B cell (primary cell): Measurements from ENCODE around the gene RHOT2. TPM values are rescaled to one million over a fixed set of nuclear protein-coding genes. Genes with fewer than 3 reads are reported as not detected.

Experiments used
- ATAC-seq: fragments of 200-7000 bp; cut with Tn5 transposase; one replicate; pipeline ENCODE4 v1.10.0; 2021; ENCODE audit warnings: low read depth, mild to moderate bottlenecking, moderate number of reproducible peaks, moderate library complexity
- CTCF ChIA-PET: fragments of 350-600 bp; sonication (Branson Sonifier 250); formaldehyde crosslinking; loops from one replicate; lab custom pipeline; 2021; ENCODE audit warnings: antibody characterized with exemption, inconsistent platforms; lab: Charles Lee
- POLR2A ChIA-PET: fragments of 350-600 bp; sonication (Branson Sonifier 250); formaldehyde crosslinking; loops from one replicate; lab custom pipeline; 2021; ENCODE audit warnings: antibody characterized with exemption; lab: Charles Lee
- DNase-seq: peaks from one replicate; pipeline ENCODE4 v3.0.0; 2013
- H2AFZ ChIP-seq: 2 replicates; pipeline ENCODE4 v1.6.1; 2012; ENCODE audit warnings: mild to moderate bottlenecking, low read depth, low read length; ENCODE audit not compliant: insufficient read depth, poor library complexity, severe bottlenecking
- H3K27ac ChIP-seq, 2 donors: 1 replicate in 1 of 2; 2 replicates in 1 of 2; pipeline ENCODE4 v1.5.1; 2012 to 2013; ENCODE audit warnings: low read length in 2 of 2, mild to moderate bottlenecking in 2 of 2, moderate library complexity in 1 of 2
- H3K27me3 ChIP-seq, 4 experiments: fragments of 200-600 bp in 1 of 4; sonication (generic) in 1 of 4; replicated peaks in 1 of 4; 1 replicate in 2 of 4; 2 replicates in 2 of 4; pipeline versions ENCODE4 v1.6.1 to v1.7.0; 2013 to 2016; ENCODE audit warnings: low read length in 3 of 4, mild to moderate bottlenecking in 2 of 4, mixed read lengths in 1 of 4, moderate library complexity in 1 of 4; ENCODE audit not compliant: insufficient read depth in 4 of 4, control insufficient read depth in 3 of 4; ENCODE audit errors: control extremely low read depth in 1 of 4
- H3K36me3 ChIP-seq, 2 experiments: replicated peaks in 1 of 2; 1 replicate in 1 of 2; 2 replicates in 1 of 2; pipeline versions ENCODE4 v1.6.1 to v1.7.1; 2013; ENCODE audit warnings: low read length in 1 of 2; ENCODE audit not compliant: insufficient read depth in 2 of 2, control insufficient read depth in 1 of 2; ENCODE audit errors: control extremely low read depth in 1 of 2, extremely low read depth in 1 of 2
- H3K4me1 ChIP-seq, 2 donors: fragments of 200-600 bp in 1 of 2; sonication (generic) in 1 of 2; 1 replicate in 1 of 2; 2 replicates in 1 of 2; pipeline versions ENCODE4 v1.5.1 to v1.6.1; 2013 to 2017; ENCODE audit warnings: low read length in 2 of 2; ENCODE audit not compliant: control insufficient read depth in 2 of 2, insufficient read depth in 2 of 2
- H3K4me2 ChIP-seq: replicated peaks from 2 replicates; pipeline ENCODE3; 2012; ENCODE audit warnings: mild to moderate bottlenecking, low read depth, low read length; ENCODE audit not compliant: poor library complexity, severe bottlenecking
- H3K4me3 ChIP-seq, 5 experiments: fragments of 200-600 bp in 1 of 5; sonication (generic) in 1 of 5; 1 replicate in 3 of 5; 2 replicates in 2 of 5; pipeline versions ENCODE4 v1.5.1 to v1.7.0; 2011 to 2016; ENCODE audit warnings: low read length in 4 of 5, mild to moderate bottlenecking in 4 of 5, low read depth in 2 of 5, control low read depth in 1 of 5, moderate library complexity in 1 of 5; ENCODE audit not compliant: insufficient read depth in 1 of 5; ENCODE audit errors: control extremely low read depth in 1 of 5, extremely low read depth in 1 of 5
- H3K79me2 ChIP-seq: fragments of 200-600 bp; sonication (generic); one replicate; pipeline ENCODE4 v1.6.0; 2016; ENCODE audit warnings: low read length; ENCODE audit not compliant: control insufficient read depth, insufficient read depth
- H3K9ac ChIP-seq: fragments of 200-600 bp; sonication (generic); 2 replicates; pipeline ENCODE4 v1.6.1; 2017; ENCODE audit warnings: mild to moderate bottlenecking, low read length, moderate library complexity
- H3K9me3 ChIP-seq, 3 donors: one replicate each; pipeline versions ENCODE4 v1.6.1 to v1.7.1; 2013; ENCODE audit warnings: low read length in 2 of 3; ENCODE audit not compliant: control insufficient read depth in 2 of 3, insufficient read depth in 1 of 3; ENCODE audit errors: control extremely low read depth in 1 of 3
- H4K20me1 ChIP-seq: 2 replicates; pipeline ENCODE4 v1.6.0; 2012; ENCODE audit warnings: mild to moderate bottlenecking, low read length; ENCODE audit not compliant: insufficient read depth, control insufficient read depth, poor library complexity, severe bottlenecking
- H3K27ac Mint-ChIP-seq: one replicate; pipeline ENCODE4 v1.8.0; 2021; ENCODE audit warnings: mixed read lengths
- H3K27me3 Mint-ChIP-seq: one replicate; pipeline ENCODE4 v1.8.0; 2021; ENCODE audit warnings: mixed read lengths
- H3K4me1 Mint-ChIP-seq: one replicate; pipeline ENCODE4 v1.8.0; 2021; ENCODE audit warnings: mixed read lengths
- H3K4me3 Mint-ChIP-seq: one replicate; pipeline ENCODE4 v1.8.0; 2021; ENCODE audit warnings: mixed read lengths
- H3K9me3 Mint-ChIP-seq: one replicate; pipeline ENCODE4 v1.8.0; 2022; ENCODE audit warnings: mixed read lengths; ENCODE audit not compliant: insufficient read depth
- CTCF ChIP-seq: fragments of 200-600 bp; IDR thresholded peaks from one replicate; pipeline ENCODE4 v1.8.0; 2022; ENCODE audit warnings: antibody characterized with exemption, mild to moderate bottlenecking
- EZH2 ChIP-seq: IDR thresholded peaks from 2 replicates; pipeline ENCODE4 v1.6.1; 2012; ENCODE audit warnings: borderline replicate concordance, low read depth, mild to moderate bottlenecking, moderate library complexity, low read length; ENCODE audit not compliant: insufficient read depth, poor library complexity, severe bottlenecking
- WGBS: methylation state at CpG from one replicate; pipeline ENCODE4 v1.1.5; 2013; ENCODE audit warnings: missing lambda C conversion rate; ENCODE audit not compliant: insufficient coverage; 5-methylcytosine and 5-hydroxymethylcytosine counted together
- intact Hi-C: fragments of 100-400 bp; cut with micrococcal nuclease; formaldehyde crosslinking; loops from one replicate; pipeline ENCODE4 v1.10.0; 2022
- polyA plus RNA-seq: library from polyadenylated mRNA; depleted of rRNA; stranded (reverse); fragments of >200 nt; gene quantifications from 2 replicates; pipeline ENCODE4 v1.2.3, GENCODE V29; 2012
- total RNA-seq, 2 donors: library from RNA; stranded (reverse); fragments of 120-200 nt in 1 of 2; gene quantifications; 1 replicate in 1 of 2; 2 replicates in 1 of 2; pipeline versions ENCODE4 v1.2.3 to v1.2.4, GENCODE V29; 2013 to 2022

The RHOT2 gene
- total and polyA plus RNA-seq, 2 donors (not counting 1 experiment from before 2014, with no cell fraction given): 207 to 461 TPM

DNA sequence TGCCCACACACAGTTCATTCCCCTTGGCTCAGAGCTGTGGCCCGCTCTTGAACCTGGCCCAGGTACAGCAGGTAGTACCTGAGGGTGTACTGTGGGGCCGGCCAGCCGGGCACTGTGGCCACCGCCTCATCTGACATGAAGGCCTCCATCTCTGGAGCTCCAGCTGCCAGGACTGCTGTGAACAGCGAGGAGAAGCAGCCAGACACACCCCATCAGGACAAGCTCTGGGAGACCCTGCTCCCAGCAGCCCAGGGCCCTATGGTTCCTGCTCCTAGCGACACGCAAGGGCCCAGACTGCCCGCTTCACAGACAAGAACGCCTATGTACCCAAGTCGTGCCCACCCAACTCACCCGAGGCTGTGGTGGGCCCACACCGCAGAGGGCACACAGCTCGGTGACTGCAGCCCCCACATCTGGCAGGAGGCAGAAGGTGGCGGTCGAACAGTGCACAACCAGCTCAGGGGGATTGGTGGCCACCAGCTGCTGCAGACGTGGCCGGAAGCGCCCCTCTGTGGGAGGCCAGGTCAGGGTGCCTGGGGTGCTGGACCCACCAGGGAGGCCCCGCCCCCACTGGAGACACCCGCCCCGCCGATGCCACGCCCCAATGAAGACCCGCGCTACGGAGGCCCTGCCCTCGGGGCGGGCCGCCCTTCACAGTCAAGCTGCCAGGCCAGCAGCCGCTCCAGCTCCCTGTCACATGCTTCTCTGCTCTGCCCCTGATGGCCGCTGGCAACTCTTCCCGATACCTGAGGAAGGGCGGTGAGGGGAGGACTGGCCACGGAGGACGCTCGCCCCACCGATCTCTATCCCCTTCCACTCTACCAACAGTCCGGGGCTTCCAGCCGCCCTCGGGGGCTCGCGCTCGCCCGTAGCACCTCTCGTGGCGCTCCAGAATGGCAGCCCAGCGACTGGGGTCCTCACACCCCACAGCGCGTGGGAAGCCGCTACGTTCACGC lies 11.2 kb downstream of the RHOT2 start:
- peak overlapping the region in 1 of 2 donors; percentile 30 for H3K27ac ChIP-seq
- peak overlapping the region; percentile 80 for H3K27ac Mint-ChIP-seq
- 28% methylated on average over 50 of the region's 52 CpGs for WGBS

More for the DNA sequence above, 11.2 kb downstream of the RHOT2 start:
- peaks cover 0 to 25% (median 11%) of the 10 kb centered on the region in 4 experiments for H3K27me3 ChIP-seq
- peak; percentile 47 for DNase-seq
- H3K9ac ChIP-seq: peak overlapping the region; percentile 73
- H4K20me1 ChIP-seq: peaks cover 31% of the 10 kb centered on the region
- peaks cover 29 to 61% of the 10 kb centered on the region in 2 donors for H3K4me1 ChIP-seq
- H3K36me3 ChIP-seq: peaks cover 0 to 17% of the 10 kb centered on the region in 2 experiments
- no peak for TF ChIP-seq CTCF
- no peak for TF ChIP-seq EZH2
- peaks cover 0 to 7% (median 0%) of the 10 kb centered on the region in 3 donors for H3K9me3 ChIP-seq
- Mint-ChIP-seq H3K4me1 (peaks cover 42% of the 10 kb centered on the region), H3K27me3 (peaks cover 6% of the 10 kb centered on the region), H3K4me3 (peak overlapping the region; percentile 88), H3K9me3 (no peaks in the 10 kb centered on the region)
- intact Hi-C loops: loop anchor here (1.0 to 5.0 kb wide), 4 partner anchors 11 to 998 kb away; partner anchors contain the start of genes JPT2, METTL26 and RHOT2
- peak overlapping the region; percentile 99 for H3K4me2 ChIP-seq
- H3K79me2 ChIP-seq: peaks cover 29% of the 10 kb centered on the region
- POLR2A ChIA-PET: no interaction called here
- H3K4me3 ChIP-seq: peak overlapping the region in 4 of 5 experiments; percentile 46 to 72 (median 58)
- H2AFZ ChIP-seq: peak overlapping the region; percentile 85
- CTCF ChIA-PET: no interaction called here
- ATAC-seq: no peak
